Hepatocyte (in vitro differentiated cells): ENCODE data around the gene ADAMTSL5. TPM values are rescaled to one million over a fixed set of nuclear protein-coding genes. Genes with fewer than 3 reads are reported as not detected.

Experiments
- DNase-seq: peaks from one replicate; pipeline ENCODE4 v3.0.0-alpha.2; 2016; ENCODE audit warnings: low spot score
- H2AFZ ChIP-seq: fragments of 200-600 bp; sonication (generic); 2 replicates; pipeline ENCODE4 v1.6.0; 2016; ENCODE audit warnings: antibody characterized with exemption, mild to moderate bottlenecking
- H3K27ac ChIP-seq: fragments of 200-600 bp; sonication (generic); 2 replicates; pipeline ENCODE4 v1.5.1; 2016; ENCODE audit warnings: mild to moderate bottlenecking
- H3K27me3 ChIP-seq: fragments of 200-600 bp; sonication (generic); 2 replicates; pipeline ENCODE4 v1.6.1; 2016
- H3K36me3 ChIP-seq: fragments of 200-600 bp; sonication (generic); replicated peaks from 2 replicates; pipeline ENCODE4 v1.5.1; 2016; ENCODE audit warnings: low read depth; ENCODE audit not compliant: insufficient read depth
- H3K4me1 ChIP-seq: fragments of 200-600 bp; sonication (generic); 2 replicates; pipeline ENCODE4 v1.5.1; 2016; ENCODE audit warnings: mild to moderate bottlenecking, moderate library complexity; ENCODE audit not compliant: insufficient read depth
- H3K4me2 ChIP-seq: fragments of 200-600 bp; sonication (generic); 2 replicates; pipeline ENCODE4 v1.6.0; 2016
- H3K4me3 ChIP-seq: fragments of 200-600 bp; sonication (generic); 2 replicates; pipeline ENCODE4 v1.5.1; 2016; ENCODE audit warnings: mild to moderate bottlenecking
- H3K79me2 ChIP-seq: fragments of 200-600 bp; sonication (generic); 2 replicates; pipeline ENCODE4 v1.6.0; 2017; ENCODE audit warnings: mild to moderate bottlenecking
- H3K9me2 ChIP-seq: fragments of 200-600 bp; sonication (generic); replicated peaks from 2 replicates; pipeline ENCODE4 v1.6.0; 2017; ENCODE audit warnings: mild to moderate bottlenecking; ENCODE audit not compliant: insufficient read depth
- H3K9me3 ChIP-seq: fragments of 200-600 bp; sonication (generic); 2 replicates; pipeline ENCODE4 v1.5.1; 2016; ENCODE audit warnings: low read depth, mild to moderate bottlenecking
- H4K20me1 ChIP-seq: fragments of 200-600 bp; sonication (generic); 2 replicates; pipeline ENCODE4 v1.6.0; 2016; ENCODE audit warnings: mild to moderate bottlenecking; ENCODE audit not compliant: insufficient read depth, poor library complexity, severe bottlenecking
- EZH2 ChIP-seq: fragments of 200-600 bp; sonication (generic); IDR thresholded peaks from 2 replicates; pipeline ENCODE4 v1.6.1; 2016; ENCODE audit warnings: antibody characterized with exemption, mild to moderate bottlenecking, borderline replicate concordance
- EZH2phosphoT487 ChIP-seq: fragments of 200-600 bp; sonication (generic); IDR thresholded peaks from one replicate; pipeline ENCODE4 v1.6.1; 2018; ENCODE audit warnings: antibody characterized with exemption, mild to moderate bottlenecking, low read depth, moderate library complexity; ENCODE audit not compliant: unreplicated experiment, severe bottlenecking
- WGBS: methylation state at CpG from one replicate; pipeline ENCODE4 v1.1.6; 2016; ENCODE audit warnings: low lambda C conversion rate; ENCODE audit errors: missing lambda C conversion rate; 5-methylcytosine and 5-hydroxymethylcytosine counted together
- polyA plus RNA-seq: library from polyadenylated mRNA; unstranded; fragments of >200 nt; fragmentation: Nextera tagmentation; extraction: Ambion mirVana; gene quantifications from 2 replicates; pipeline ENCODE4 v1.2.1, GENCODE V29; 2016
- total RNA-seq: library from RNA; depleted of rRNA; stranded (reverse); fragments of >200 nt; gene quantifications from 2 replicates; pipeline ENCODE4 v1.2.3, GENCODE V29; 2014
- TF ChIP-seq, protein P1 (sequence below): fragments of 200-600 bp; sonication (generic); IDR thresholded peaks from 2 replicates; pipeline ENCODE4 v1.5.1; 2016; ENCODE audit warnings: antibody characterized with exemption, mild to moderate bottlenecking; ENCODE audit not compliant: poor library complexity

ADAMTSL5 gene
- total and polyA plus RNA-seq, 2 experiments from 2014 or later = 8.3 to 45.5 TPM

DNA sequence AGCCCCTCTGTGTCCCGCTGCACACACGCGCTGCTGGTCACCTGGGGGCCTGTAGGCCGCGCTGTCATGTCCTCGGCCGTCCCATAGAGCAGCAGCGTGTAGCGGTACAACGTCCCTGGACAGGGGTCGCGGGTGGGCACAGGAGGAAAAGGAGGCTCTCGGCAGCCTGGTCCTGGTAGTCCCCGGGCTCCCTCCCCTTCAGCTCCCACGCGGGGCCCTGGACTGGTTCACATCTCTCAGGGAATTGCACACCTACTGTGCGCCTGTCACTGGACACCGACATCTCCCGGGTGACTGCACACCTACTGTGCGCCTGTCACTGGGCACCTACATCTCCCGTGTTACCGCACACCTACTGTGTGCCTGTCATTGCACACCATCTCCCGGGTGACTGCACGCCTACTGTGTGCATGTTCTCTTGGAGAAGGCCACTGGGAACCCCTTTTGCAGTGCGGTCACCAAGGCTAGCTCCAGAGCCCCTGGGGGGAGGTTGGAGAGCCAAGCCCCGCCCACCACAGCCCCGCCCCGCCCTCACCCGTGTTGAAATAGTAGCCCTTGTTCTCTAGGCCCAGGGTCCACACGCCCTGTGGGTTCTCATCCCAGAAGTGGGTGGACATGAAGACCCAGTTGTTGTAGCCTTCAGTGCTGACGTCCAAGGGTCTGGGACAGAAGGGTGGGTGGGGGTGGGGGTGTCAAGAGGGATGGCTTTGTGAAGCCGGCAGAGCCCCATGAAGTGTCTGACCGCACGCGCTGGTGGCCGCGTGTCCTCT lies 30.3 kb downstream of the ADAMTSL5 start:
- no peak overlapping the region for H2AFZ ChIP-seq
- H3K36me3 ChIP-seq = no peaks in the 10 kb centered on the region
- 93% methylated on average over 29 of the region's 37 CpGs for WGBS
- no peak overlapping the region for H3K4me3 ChIP-seq
- DNase-seq = no peak
- H3K27me3 ChIP-seq = no peaks in the 10 kb centered on the region
- no peaks in the 10 kb centered on the region for H3K9me3 ChIP-seq
- peaks cover 9% of the 10 kb centered on the region for H3K4me1 ChIP-seq
- peaks cover 14% of the 10 kb centered on the region for H3K79me2 ChIP-seq
- H3K4me2 ChIP-seq = no peak overlapping the region
- H4K20me1 ChIP-seq = peaks cover 2% of the 10 kb centered on the region
- H3K9me2 ChIP-seq = no peaks in the 10 kb centered on the region
- TF ChIP-seq EZH2phosphoT487 (no peak), EZH2 (no peak)
- TF ChIP-seq, protein P1, sequence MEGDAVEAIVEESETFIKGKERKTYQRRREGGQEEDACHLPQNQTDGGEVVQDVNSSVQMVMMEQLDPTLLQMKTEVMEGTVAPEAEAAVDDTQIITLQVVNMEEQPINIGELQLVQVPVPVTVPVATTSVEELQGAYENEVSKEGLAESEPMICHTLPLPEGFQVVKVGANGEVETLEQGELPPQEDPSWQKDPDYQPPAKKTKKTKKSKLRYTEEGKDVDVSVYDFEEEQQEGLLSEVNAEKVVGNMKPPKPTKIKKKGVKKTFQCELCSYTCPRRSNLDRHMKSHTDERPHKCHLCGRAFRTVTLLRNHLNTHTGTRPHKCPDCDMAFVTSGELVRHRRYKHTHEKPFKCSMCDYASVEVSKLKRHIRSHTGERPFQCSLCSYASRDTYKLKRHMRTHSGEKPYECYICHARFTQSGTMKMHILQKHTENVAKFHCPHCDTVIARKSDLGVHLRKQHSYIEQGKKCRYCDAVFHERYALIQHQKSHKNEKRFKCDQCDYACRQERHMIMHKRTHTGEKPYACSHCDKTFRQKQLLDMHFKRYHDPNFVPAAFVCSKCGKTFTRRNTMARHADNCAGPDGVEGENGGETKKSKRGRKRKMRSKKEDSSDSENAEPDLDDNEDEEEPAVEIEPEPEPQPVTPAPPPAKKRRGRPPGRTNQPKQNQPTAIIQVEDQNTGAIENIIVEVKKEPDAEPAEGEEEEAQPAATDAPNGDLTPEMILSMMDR = no peak
- no peak overlapping the region for H3K27ac ChIP-seq

DNA sequence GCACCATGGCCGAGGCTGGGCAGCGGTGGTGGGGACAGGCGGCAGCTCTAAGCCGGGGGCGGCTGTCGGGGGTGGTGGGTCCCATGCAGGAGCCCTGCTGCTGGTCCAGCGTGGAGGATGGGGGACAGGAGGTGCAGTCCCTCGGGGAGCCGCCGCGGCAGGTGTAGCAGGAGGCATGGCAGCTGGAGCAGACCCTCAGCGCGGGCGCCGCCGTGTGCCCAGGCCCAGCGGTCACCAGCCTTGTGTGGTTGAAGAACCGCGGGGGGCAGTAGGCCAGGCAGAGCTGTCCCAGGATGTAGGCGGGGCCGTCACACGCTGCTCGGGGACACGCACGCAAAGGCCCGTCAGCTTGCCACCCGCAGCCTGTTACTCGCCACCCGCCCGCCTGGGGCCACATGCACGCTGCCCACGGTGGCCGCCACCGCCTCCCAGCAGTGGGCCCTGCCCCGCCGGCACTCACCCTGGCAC lies 30.9 kb downstream of the ADAMTSL5 start:
- no peak for TF ChIP-seq EZH2
- TF ChIP-seq, protein P1 = no peak
- TF ChIP-seq EZH2phosphoT487 = no peak
- no peak for DNase-seq
- Histone ChIP-seq H3K4me3 (no peak overlapping the region), H3K27me3 (no peaks in the 10 kb centered on the region), H3K4me2 (no peak overlapping the region), H3K79me2 (peaks cover 20% of the 10 kb centered on the region), H3K9me2 (no peaks in the 10 kb centered on the region), H3K27ac (no peak overlapping the region), H2AFZ (no peak overlapping the region), H3K36me3 (no peaks in the 10 kb centered on the region), H4K20me1 (peaks cover 7% of the 10 kb centered on the region), H3K4me1 (peaks cover 11% of the 10 kb centered on the region), H3K9me3 (no peaks in the 10 kb centered on the region)
- WGBS = 93% methylated on average over 26 of the region's 36 CpGs

DNA sequence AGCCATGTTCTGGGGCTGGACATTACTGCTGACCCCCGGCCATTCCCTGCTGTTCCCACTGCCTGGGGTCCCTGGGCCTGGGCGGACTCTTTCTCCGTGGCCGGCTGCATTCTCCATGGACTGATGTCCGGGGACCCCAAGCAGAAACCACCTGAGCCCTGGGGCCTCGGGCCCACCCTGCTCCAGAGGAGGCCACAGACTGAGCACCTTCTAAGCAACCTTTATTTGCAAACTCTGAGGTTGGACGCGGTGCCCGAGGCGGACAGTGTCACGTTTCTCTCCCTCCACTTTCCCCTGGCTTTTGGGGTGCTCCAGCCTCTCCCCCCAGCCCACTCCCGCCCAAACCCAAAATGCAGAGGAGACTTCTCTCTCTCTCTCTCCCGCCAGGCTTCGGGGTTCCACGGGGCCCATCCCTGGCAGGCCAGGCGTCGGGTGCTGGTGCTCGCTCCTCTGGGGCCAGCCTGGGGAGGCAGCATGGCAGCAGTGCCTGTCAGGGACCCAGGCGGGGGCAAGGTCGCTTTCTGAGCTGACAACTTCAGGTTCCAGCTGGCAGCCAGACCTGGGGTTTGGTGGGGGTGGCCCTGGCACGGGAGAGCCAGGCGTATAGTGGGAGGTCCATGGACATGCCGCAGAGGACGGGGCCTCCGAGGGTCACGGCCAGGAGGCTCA lies 31.5 kb downstream of the ADAMTSL5 start:
- 91% methylated on average over 24 of the region's 26 CpGs for WGBS
- no peak for DNase-seq
- Histone ChIP-seq H3K9me2 (no peaks in the 10 kb centered on the region), H3K27ac (no peak overlapping the region), H3K36me3 (no peaks in the 10 kb centered on the region), H4K20me1 (peaks cover 10% of the 10 kb centered on the region), H3K4me1 (peaks cover 11% of the 10 kb centered on the region), H3K79me2 (peaks cover 26% of the 10 kb centered on the region), H2AFZ (no peak overlapping the region), H3K9me3 (no peaks in the 10 kb centered on the region), H3K4me3 (no peak overlapping the region), H3K4me2 (no peak overlapping the region), H3K27me3 (no peaks in the 10 kb centered on the region)
- no peak for TF ChIP-seq EZH2
- TF ChIP-seq, protein P1 = no peak
